HG03520 (cell line): Measurements from ENCODE around the gene RAVER1.

Source experiments
- ATAC-seq: cut with Tn5 transposase; IDR thresholded peaks from one replicate; pipeline ENCODE4 v1.9.1; 2021; ENCODE audit warnings: mild to moderate bottlenecking, moderate library complexity; ENCODE audit not compliant: unreplicated experiment

Gene RAVER1

GRCh38 chr19:10270616-10271394 lies 62.5 kb downstream of the RAVER1 start, which contains the start of gene ICAM1:
ICAM1 (plus strand) TSS chr19:10271120; CDS start chr19:10271160, 40 bp downstream.
- peak; percentile 40 for ATAC-seq

DNA sequence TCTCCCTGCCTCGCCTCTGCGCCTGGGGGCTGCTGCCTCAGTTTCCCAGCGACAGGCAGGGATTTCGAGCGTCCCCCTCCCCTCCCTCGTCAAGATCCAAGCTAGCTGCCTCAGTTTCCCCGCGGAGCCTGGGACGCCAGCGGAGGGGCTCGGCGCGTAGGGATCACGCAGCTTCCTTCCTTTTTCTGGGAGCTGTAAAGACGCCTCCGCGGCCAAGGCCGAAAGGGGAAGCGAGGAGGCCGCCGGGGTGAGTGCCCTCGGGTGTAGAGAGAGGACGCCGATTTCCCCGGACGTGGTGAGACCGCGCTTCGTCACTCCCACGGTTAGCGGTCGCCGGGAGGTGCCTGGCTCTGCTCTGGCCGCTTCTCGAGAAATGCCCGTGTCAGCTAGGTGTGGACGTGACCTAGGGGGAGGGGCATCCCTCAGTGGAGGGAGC lies 63.1 kb downstream of the RAVER1 start:
- ATAC-seq = peak; percentile 15

DNA sequence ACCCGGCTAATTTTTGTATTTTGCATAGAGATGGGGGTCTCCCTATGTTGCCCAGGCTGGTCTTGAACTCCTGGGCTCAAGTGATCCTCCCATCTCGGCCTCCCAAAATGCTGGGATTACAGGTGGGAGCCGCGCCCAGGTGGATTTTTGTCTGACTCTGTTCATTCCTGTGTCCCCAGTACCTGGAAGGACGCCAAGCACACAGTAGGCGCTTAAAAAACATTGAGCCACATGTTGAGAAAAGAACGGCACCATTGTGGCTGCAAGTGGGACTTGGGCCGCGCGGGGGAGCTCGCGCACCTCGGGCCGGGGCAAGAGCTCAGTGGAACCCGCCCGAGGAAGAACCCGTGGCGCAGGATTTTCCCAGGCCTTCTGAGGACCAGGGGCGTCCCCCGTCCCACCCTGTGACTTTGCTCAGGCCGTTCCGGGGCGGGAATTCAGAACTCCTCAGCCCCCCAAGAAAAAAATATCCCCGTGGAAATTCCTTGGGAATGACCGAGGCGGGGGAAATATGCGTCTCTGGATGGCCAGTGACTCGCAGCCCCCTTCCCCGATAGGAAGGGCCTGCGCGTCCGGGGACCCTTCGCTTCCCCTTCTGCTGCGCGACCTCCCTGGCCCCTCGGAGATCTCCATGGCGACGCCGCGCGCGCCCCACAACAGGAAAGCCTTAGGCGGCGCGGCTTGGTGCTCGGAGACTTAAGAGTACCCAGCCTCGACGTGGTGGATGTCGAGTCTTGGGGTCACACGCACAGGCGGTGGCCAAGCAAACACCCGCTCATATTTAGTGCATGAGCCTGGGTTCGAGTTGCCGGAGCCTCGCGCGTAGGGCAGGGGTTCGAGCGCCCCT lies 63.8 kb downstream of the RAVER1 start:
- ATAC-seq = no peak

GRCh38 chr19:10268071-10268470 lies 65.3 kb downstream of the RAVER1 start:
- ATAC-seq = no peak

DNA sequence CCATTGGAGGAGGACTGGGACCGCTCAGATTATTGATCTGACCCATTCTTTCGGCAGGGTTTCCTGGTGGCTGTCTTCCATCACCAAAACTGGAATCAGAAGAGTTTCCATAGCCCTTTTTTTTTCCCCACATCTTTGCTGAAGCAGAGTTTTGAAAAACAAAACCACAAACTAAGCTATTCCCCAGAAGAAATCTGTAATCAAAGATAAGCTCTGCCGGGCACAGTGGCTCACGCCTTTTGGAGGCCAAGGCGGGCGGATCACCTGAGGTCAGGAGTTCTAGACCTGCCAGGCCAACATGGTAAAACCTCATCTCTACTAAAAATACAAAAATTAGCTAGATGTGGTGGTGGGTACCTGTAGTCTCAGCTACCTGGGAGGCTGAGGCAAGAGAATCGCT lies 66.6 kb downstream of the RAVER1 start:
- ATAC-seq = no peak
